T-helper 1 cell (primary cell): ENCODE data around the gene GALNT9.

Experiments used
- DNase-seq, 5 donors: peaks; one replicate each; pipeline ENCODE4 v3.0.0-alpha.2; 2012 to 2020

The GALNT9 gene

GRCh38 chr12:132194556-132194955, 134.8 kb downstream of the GALNT9 start:
- no peak for DNase-seq

GRCh38 chr12:132194056-132194455, 135.3 kb downstream of the GALNT9 start:
- DNase-seq: no peak

GRCh38 chr12:132191715-132192553, 137.5 kb downstream of the GALNT9 start:
- no peak for DNase-seq

GRCh38 chr12:132190834-132191500, 138.4 kb downstream of the GALNT9 start:
- DNase-seq: no peak

GRCh38 chr12:132190012-132190755, 139.2 kb downstream of the GALNT9 start:
- no peak for DNase-seq

GRCh38 chr12:132189378-132190011, 139.9 kb downstream of the GALNT9 start:
- peak; percentile 89 to 98 (median 93) for DNase-seq

- no peak for DNase-seq
Observed at GRCh38 chr12:132188916-132189325, 140.5 kb downstream of the GALNT9 start.

- no peak for DNase-seq
Observed at GRCh38 chr12:132188451-132188901, 140.9 kb downstream of the GALNT9 start.

GRCh38 chr12:132187646-132188450, 141.5 kb downstream of the GALNT9 start:
- no peak for DNase-seq

- DNase-seq: no peak
Observed at GRCh38 chr12:132186857-132187620, 142.3 kb downstream of the GALNT9 start.

- no peak for DNase-seq
Observed at GRCh38 chr12:132186208-132186856, 143.1 kb downstream of the GALNT9 start.

- DNase-seq: peak in 2 of 5 donors; percentile 34 to 45
Observed at GRCh38 chr12:132185705-132186104, 143.7 kb downstream of the GALNT9 start.

- DNase-seq: no peak
Observed at GRCh38 chr12:132182711-132183365, 146.6 kb downstream of the GALNT9 start.

- DNase-seq: no peak
Observed at GRCh38 chr12:132182206-132182710, 147.1 kb downstream of the GALNT9 start.

GRCh38 chr12:132181570-132182200, 147.7 kb downstream of the GALNT9 start:
- no peak for DNase-seq

GRCh38 chr12:132180648-132181546, 148.5 kb downstream of the GALNT9 start:
- DNase-seq: no peak

- no peak for DNase-seq
Observed at GRCh38 chr12:132179431-132180362, 149.7 kb downstream of the GALNT9 start.
